HepG2 (cell line): Measurements from ENCODE around the gene BACH2. TPM values are rescaled to one million over a fixed set of nuclear protein-coding genes. Genes with fewer than 3 reads are reported as not detected.

Experiments used
- ATAC-seq: fragments of 200-7000 bp; cut with Tn5 transposase; 3 replicates; pipeline ENCODE4 v1.9.1; 2020; ENCODE audit warnings: mild to moderate bottlenecking, moderate library complexity
- BruUV-seq: library from RNA; stranded (reverse); fragments of 400-500 nt; replicated peaks from 2 replicates; lab custom pipeline; 2021; lab: Mats Ljungman, UMichigan
- CTCF ChIA-PET: fragments of 300-600 bp; formaldehyde crosslinking; extraction: SDS; loops from one replicate; lab custom pipeline; 2021; ENCODE audit warnings: low total read pairs, inconsistent platforms, low intra/inter-chr PET ratio; lab: Yijun Ruan, JAX
- POLR2A ChIA-PET: fragments of 350-600 bp; sonication (Branson Sonifier 250); formaldehyde crosslinking; loops from one replicate; lab custom pipeline; 2020; ENCODE audit warnings: antibody characterized with exemption, inconsistent platforms; lab: Yijun Ruan, JAX
- DNase-seq: peaks from one replicate; pipeline ENCODE4 v3.0.0-alpha.2; 2015; ENCODE audit warnings: low spot score
- FAIRE-seq: peaks from 3 replicates; lab custom pipeline; 2011; peaks lifted over from hg19 to GRCh38; lab: Jason Lieb, UNC
- H2AFZ ChIP-seq: one replicate; pipeline ENCODE4 v1.6.1; 2011; ENCODE audit warnings: low read length, inconsistent platforms
- H3K27ac ChIP-seq: fragments of 300-600 bp; 3 replicates; pipeline ENCODE4 v1.8.0; 2011; ENCODE audit warnings: mixed run types, mild to moderate bottlenecking, mixed read lengths, low read length, inconsistent platforms; ENCODE audit not compliant: insufficient read depth; ENCODE audit errors: extremely low read length
- H3K27me3 ChIP-seq, 2 experiments: fragments of 200-600 bp in 1 of 2; 2 replicates in 1 of 2; 3 replicates in 1 of 2; pipeline versions ENCODE4 v1.6.0 to v1.8.0; 2011; ENCODE audit warnings: low read length in 2 of 2, mild to moderate bottlenecking in 2 of 2, moderate library complexity in 2 of 2, inconsistent platforms in 1 of 2; ENCODE audit not compliant: insufficient read depth in 2 of 2, control insufficient read depth in 1 of 2
- H3K36me3 ChIP-seq, 2 experiments: fragments of 200-600 bp in 1 of 2; replicated peaks in 1 of 2; 2 replicates in 1 of 2; 3 replicates in 1 of 2; pipeline versions ENCODE4 v1.5.1 to v1.8.0; 2011; ENCODE audit warnings: low read length in 2 of 2, inconsistent platforms in 1 of 2; ENCODE audit not compliant: insufficient read depth in 2 of 2, control insufficient read depth in 1 of 2
- H3K4me1 ChIP-seq: 2 replicates; pipeline ENCODE4 v1.5.1; 2012; ENCODE audit warnings: low read length, inconsistent platforms; ENCODE audit not compliant: insufficient read depth
- H3K4me2 ChIP-seq: 2 replicates; pipeline ENCODE4 v1.6.0; 2011; ENCODE audit warnings: low read depth, low read length, inconsistent platforms
- H3K4me3 ChIP-seq, 3 experiments: fragments of 200-600 bp in 1 of 3; sonication (generic), shearing (Covaris generic) in 1 of 3; replicated peaks in 1 of 3; 2 replicates each; pipeline ENCODE4 v1.5.1; 2011 to 2016; ENCODE audit warnings: low read length in 3 of 3, inconsistent platforms in 2 of 3, low read depth in 2 of 3, mild to moderate bottlenecking in 2 of 3, control low read depth in 1 of 3, mixed read lengths in 1 of 3; ENCODE audit not compliant: insufficient read depth in 1 of 3
- H3K79me2 ChIP-seq: one replicate; pipeline ENCODE4 v1.6.1; 2011; ENCODE audit warnings: low read length, inconsistent platforms; ENCODE audit not compliant: insufficient read depth
- H3K9ac ChIP-seq: 2 replicates; pipeline ENCODE4 v1.6.0; 2011; ENCODE audit warnings: mild to moderate bottlenecking, low read depth, low read length, inconsistent platforms; ENCODE audit not compliant: insufficient read depth
- H3K9me3 ChIP-seq: 2 replicates; pipeline ENCODE4 v1.5.1; 2012; ENCODE audit warnings: mild to moderate bottlenecking, low read length
- H4K20me1 ChIP-seq: 2 replicates; pipeline ENCODE4 v1.6.0; 2011; ENCODE audit warnings: inconsistent platforms, mild to moderate bottlenecking, low read length, moderate library complexity; ENCODE audit not compliant: insufficient read depth
- FOXM1 ChIP-seq: sonication (generic); formaldehyde crosslinking; IDR thresholded peaks from 2 replicates; pipeline ENCODE4 v1.5.0; 2020; ENCODE audit warnings: missing genetic modification reagents
- HNF1B ChIP-seq: sonication (generic); formaldehyde crosslinking; IDR thresholded peaks from 2 replicates; pipeline ENCODE4 v1.5.1; 2020; ENCODE audit warnings: mild to moderate bottlenecking, moderate library complexity, missing genetic modification reagents
- NFE2L2 ChIP-seq: fragments of 150-350 bp; IDR thresholded peaks from 2 replicates; pipeline ENCODE4 v1.6.1; 2014; ENCODE audit warnings: low read length
- SOX5 ChIP-seq: IDR thresholded peaks from 2 replicates; pipeline ENCODE4 v1.6.1; 2016; ENCODE audit warnings: borderline replicate concordance
- ZNF234 ChIP-seq: sonication (generic); formaldehyde crosslinking; conservative IDR thresholded peaks from 2 replicates; pipeline ENCODE4 v1.5.1; 2020; ENCODE audit warnings: mild to moderate bottlenecking, missing genetic modification reagents
- WGBS: methylation state at CpG from one replicate; pipeline ENCODE4 v1.1.6; 2017; ENCODE audit warnings: low lambda C conversion rate; 5-methylcytosine and 5-hydroxymethylcytosine counted together
- in situ Hi-C: cut with HindIII; loops from 2 replicates; pipeline ENCODE4 v1.10.0; 2017; ENCODE audit warnings: low pct_unique_long_range_greater_than_20kb; ENCODE audit not compliant: extremely low pct_ligation_motif_present
- intact Hi-C: fragments of 100-400 bp; cut with micrococcal nuclease; formaldehyde crosslinking; loops from one replicate; pipeline ENCODE4 v1.10.0; 2022; ENCODE audit not compliant: unreplicated experiment
- polyA plus RNA-seq, 8 experiments: library from polyadenylated mRNA; depleted of rRNA in 3 of 8; stranded (reverse) in 7 of 8; unstranded in 1 of 8; fragments of >200 nt; fragmentation: Illumina TruSeq in 4 of 8; extraction: Trizol in 4 of 8; gene quantifications; 2 replicates each; pipeline versions ENCODE4 v1.2.1 to v1.2.3, GENCODE V29; 2011 to 2016; ENCODE audit warnings: low read depth in 4 of 8, missing spikeins in 1 of 8, mixed read lengths in 1 of 8; ENCODE audit not compliant: insufficient read depth in 1 of 8
- total RNA-seq, 5 experiments: library from RNA; depleted of rRNA; stranded (reverse); fragments of >200 nt; fragmentation: Illumina TruSeq; extraction: Trizol; gene quantifications; 2 replicates each; pipeline ENCODE4 v1.2.3, GENCODE V29; 2016; ENCODE audit warnings: low read depth in 1 of 5

Gene BACH2
- total and polyA plus RNA-seq, 2 of the 13 experiments (the other 11 are each of a cell fraction or from before 2014, with no cell fraction given): 0.01 TPM; not detected in 1

DNA sequence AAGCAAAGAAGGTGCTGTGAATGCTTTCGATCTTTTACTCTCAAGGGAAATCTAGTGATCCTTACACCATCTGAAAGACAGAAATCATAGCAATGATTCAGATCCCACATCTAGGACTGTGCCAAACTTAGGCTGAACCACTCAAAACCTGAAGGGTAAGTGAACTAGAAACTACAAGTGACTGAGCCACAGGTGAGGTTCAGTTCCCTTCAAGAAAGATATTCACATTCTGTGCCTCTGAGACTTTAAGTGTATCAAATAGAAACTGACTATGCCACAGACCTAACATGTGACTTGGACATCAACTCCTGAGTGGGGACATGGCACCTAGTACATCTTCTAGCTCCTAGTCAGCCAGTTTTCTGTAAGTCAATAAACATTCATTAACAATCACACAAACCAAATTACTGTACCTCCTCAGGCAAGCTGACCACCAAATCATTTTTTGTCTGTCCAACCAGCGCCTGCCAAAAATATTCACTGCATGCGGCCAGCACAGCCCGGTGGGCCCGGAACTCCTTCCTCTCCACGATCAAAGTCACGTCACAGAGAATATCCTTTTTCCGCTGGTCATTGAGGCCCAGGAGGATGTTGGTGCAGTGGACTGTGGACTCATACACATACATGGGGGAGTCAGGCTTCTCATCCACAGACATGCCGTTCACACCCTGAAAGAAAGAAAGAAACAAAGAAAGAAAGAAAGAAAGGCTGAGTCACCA, 288.3 kb downstream of the BACH2 start:
- FAIRE-seq: no peak
- no peaks in the 10 kb centered on the region for H3K79me2 ChIP-seq
- no peak overlapping the region for H3K4me2 ChIP-seq
- 0 out of 5 replicates have a peak, but pooled peaks cover 0 to 6% of the 10 kb centered on the region in 2 experiments for H3K27me3 ChIP-seq
- no peaks in the 10 kb centered on the region for H3K9me3 ChIP-seq
- no peak overlapping the region for H3K9ac ChIP-seq
- DNase-seq: no peak
- no peaks in the 10 kb centered on the region for H4K20me1 ChIP-seq
- ATAC-seq: no peak
- H3K4me1 ChIP-seq: no peaks in the 10 kb centered on the region
- CTCF ChIA-PET: no interaction called here
- H2AFZ ChIP-seq: no peak overlapping the region
- intact Hi-C loops: no loop called here
- no peaks in the 10 kb centered on the region for H3K36me3 ChIP-seq
- WGBS: 52% methylated on average over 9 of the region's 9 CpGs
- no peak overlapping the region for H3K27ac ChIP-seq
- POLR2A ChIA-PET: no interaction called here
- no TSS peak for BruUV-seq
- in situ Hi-C loops: no loop called here
- H3K4me3 ChIP-seq: no peak overlapping the region
- TF ChIP-seq ZNF234 (CRISPR knock-in tag) (no peak), FOXM1 (CRISPR knock-in tag) (no peak), SOX5 (CRISPR knock-in tag) (no peak), NFE2L2 (no peak), HNF1B (CRISPR knock-in tag) (no peak)
